Lower lobe of right lung (tissue), 2 donors: Measurements from ENCODE around the gene ITSN1. TPM values are rescaled to one million over a fixed set of nuclear protein-coding genes. Genes with fewer than 3 reads are reported as not detected.

Experiments used
- ATAC-seq, 2 donors: fragments of 200-7000 bp; cut with Tn5 transposase; one replicate each; pipeline ENCODE4 v1.9.1; 2020 to 2022; ENCODE audit warnings: mild to moderate bottlenecking in 2 of 2, moderate library complexity in 2 of 2
- DNase-seq: peaks from one replicate; pipeline ENCODE4 v3.0.0-alpha.2; 2020
- H3K27ac ChIP-seq: fragments of 200-600 bp; one replicate; pipeline ENCODE4 v1.8.0; 2022
- H3K27me3 ChIP-seq: fragments of 200-600 bp; one replicate; pipeline ENCODE4 v1.8.0; 2022; ENCODE audit warnings: low read depth
- H3K36me3 ChIP-seq: fragments of 200-600 bp; one replicate; pipeline ENCODE4 v1.8.0; 2022; ENCODE audit warnings: mild to moderate bottlenecking
- H3K4me1 ChIP-seq: fragments of 200-600 bp; one replicate; pipeline ENCODE4 v1.8.0; 2022
- H3K4me3 ChIP-seq: fragments of 200-600 bp; one replicate; pipeline ENCODE4 v1.8.0; 2022; ENCODE audit warnings: mild to moderate bottlenecking
- H3K9me3 ChIP-seq: fragments of 200-600 bp; one replicate; pipeline ENCODE4 v1.8.0; 2022
- CTCF ChIP-seq: fragments of 200-600 bp; IDR thresholded peaks from one replicate; pipeline ENCODE4 v1.8.0; 2022; ENCODE audit warnings: antibody characterized with exemption, mild to moderate bottlenecking
- intact Hi-C: fragments of 100-400 bp; cut with DNase I; formaldehyde crosslinking; loops from one replicate; pipeline ENCODE4 v1.11.0; 2022
- total RNA-seq: library from RNA; stranded (reverse); fragmentation: NEBNext Ultra II Directional; extraction: Animal tissue kit (Norgen Biotek cat#: 25700); gene quantifications from one replicate; pipeline ENCODE4 v1.2.1, GENCODE V29; 2021
- donor health status: DM: no; HTN: yes; CAD: no; lungs with severe emphysema.

The ITSN1 gene
- total RNA-seq, 1 donor from 2014 or later: 31.4 TPM

DNA sequence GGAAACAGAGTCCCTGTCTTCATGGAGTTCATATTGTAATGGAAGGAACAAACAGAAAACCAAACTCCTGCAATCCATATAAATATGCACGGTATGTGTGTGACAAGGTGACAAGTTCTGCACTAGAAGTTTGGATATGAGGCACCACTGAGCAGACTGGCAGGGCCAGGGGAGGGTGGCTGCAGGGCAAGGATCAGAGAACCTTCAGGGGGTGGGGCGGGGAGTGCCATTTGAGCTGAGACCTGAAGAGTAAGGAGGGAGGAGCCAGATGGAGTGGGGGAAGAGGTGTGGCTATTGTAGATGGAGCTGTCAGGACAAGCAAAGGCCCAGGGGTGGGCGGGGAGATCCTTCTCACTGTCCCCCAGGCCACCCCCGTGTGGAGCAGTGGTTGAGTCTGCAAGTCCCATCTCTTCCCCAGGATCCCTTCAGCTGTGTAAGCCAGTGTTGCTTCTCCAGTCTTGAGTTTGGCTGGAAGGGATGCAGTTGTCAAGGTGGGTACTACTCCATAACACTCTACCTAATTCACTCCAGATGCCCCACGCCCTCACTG, 196.9 kb downstream of the ITSN1 start:
- H3K27me3 ChIP-seq: no peaks in the 10 kb centered on the region
- TF ChIP-seq CTCF: no peak
- no peak for ATAC-seq
- H3K4me3 ChIP-seq: no peak overlapping the region
- no peak overlapping the region for H3K27ac ChIP-seq
- peaks cover 24% of the 10 kb centered on the region for H3K36me3 ChIP-seq
- intact Hi-C loops: no loop called here
- H3K9me3 ChIP-seq: no peaks in the 10 kb centered on the region
- DNase-seq: no peak
- peaks cover 22% of the 10 kb centered on the region for H3K4me1 ChIP-seq

DNA sequence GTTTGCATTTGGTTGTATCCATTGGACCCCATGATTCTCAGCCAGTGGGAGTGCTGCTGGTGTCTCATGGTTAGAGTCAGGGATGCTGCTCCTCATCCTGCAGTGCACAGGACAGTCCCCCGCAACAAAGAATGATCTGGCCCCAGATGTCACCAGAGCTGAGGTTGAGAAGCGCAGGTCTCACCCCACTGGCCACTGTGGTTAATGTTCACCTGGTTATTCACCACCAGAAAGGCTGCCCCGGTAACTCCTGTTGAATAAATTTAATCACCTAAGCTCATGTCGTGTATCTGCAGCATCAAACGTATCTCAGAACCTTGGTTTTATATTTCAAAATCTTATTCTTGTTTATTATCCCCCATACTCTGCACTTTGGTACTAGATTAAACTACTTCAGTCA, 197.5 kb downstream of the ITSN1 start:
- Histone ChIP-seq H3K36me3 (peaks cover 19% of the 10 kb centered on the region), H3K9me3 (no peaks in the 10 kb centered on the region), H3K4me3 (no peak overlapping the region), H3K27ac (no peak overlapping the region), H3K27me3 (no peaks in the 10 kb centered on the region), H3K4me1 (peaks cover 22% of the 10 kb centered on the region)
- no peak for TF ChIP-seq CTCF
- ATAC-seq (no peak), DNase-seq (no peak)
- intact Hi-C loops: no loop called here

GRCh38 chr21:33840771-33841170, 198.5 kb downstream of the ITSN1 start:
- Histone ChIP-seq H3K4me3 (no peak overlapping the region), H3K27me3 (no peaks in the 10 kb centered on the region), H3K4me1 (peaks cover 22% of the 10 kb centered on the region), H3K27ac (no peak overlapping the region), H3K36me3 (peaks cover 16% of the 10 kb centered on the region), H3K9me3 (no peaks in the 10 kb centered on the region)
- no peak for DNase-seq
- no peak for ATAC-seq
- TF ChIP-seq CTCF: no peak
- intact Hi-C loops: no loop called here

DNA sequence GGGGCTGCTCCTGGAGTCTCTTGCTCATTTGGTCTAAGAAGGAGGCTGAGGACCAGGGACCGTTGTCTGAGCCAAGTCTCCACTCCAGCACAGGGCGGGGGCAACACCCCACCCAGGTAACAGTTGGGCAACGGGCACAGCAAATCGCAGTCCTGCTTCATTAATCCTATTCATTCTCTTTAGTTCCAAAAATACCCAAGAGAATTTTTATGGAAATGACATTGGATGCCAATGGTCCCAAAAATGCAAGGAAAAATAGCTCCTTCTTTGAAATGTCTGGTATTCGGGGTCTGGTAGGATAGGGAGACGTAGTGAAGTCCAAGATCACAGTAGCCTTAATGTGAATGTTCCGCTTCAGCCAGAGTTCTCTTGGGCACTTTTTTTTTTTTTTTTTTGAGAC, 199.3 kb downstream of the ITSN1 start:
- no peak for DNase-seq
- intact Hi-C loops: no loop called here
- Histone ChIP-seq H3K9me3 (no peaks in the 10 kb centered on the region), H3K36me3 (peaks cover 12% of the 10 kb centered on the region), H3K4me1 (peaks cover 22% of the 10 kb centered on the region), H3K4me3 (no peak overlapping the region), H3K27me3 (no peaks in the 10 kb centered on the region), H3K27ac (no peak overlapping the region)
- no peak for ATAC-seq
- TF ChIP-seq CTCF: no peak

DNA sequence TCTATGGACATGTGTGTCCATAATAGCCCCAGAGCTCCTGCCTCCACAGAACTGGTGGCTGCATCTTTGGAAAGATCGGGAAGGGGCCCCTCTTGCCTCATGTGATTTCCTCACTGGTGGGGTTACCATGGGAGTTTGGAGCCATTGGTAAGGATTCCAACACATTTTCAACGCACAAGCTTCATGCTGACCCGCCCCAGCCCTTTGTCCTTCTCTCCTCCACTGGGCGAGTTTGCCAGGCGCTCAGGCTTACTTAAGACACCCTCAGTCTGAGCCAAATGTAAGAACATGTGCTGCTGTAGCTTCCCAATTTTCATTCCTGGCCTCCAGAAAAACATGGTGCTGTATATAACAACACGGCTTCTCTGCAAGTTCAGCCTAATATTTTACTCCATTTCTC, 200.9 kb downstream of the ITSN1 start:
- no peak for TF ChIP-seq CTCF
- H3K27me3 ChIP-seq: no peaks in the 10 kb centered on the region
- H3K9me3 ChIP-seq: no peaks in the 10 kb centered on the region
- DNase-seq: no peak
- peaks cover 22% of the 10 kb centered on the region for H3K4me1 ChIP-seq
- no peak overlapping the region for H3K4me3 ChIP-seq
- intact Hi-C loops: no loop called here
- no peaks in the 10 kb centered on the region for H3K36me3 ChIP-seq
- peak overlapping the region; percentile 56 for H3K27ac ChIP-seq
- peak in 1 of 2 donors; percentile 41 for ATAC-seq
